ENCODE measurements around the gene SNTG2. TPM values are rescaled to one million over a fixed set of nuclear protein-coding genes. Genes with fewer than 3 reads are reported as not detected.

Gene SNTG2
- total RNA-seq, 1 donor from 2014 or later: 0.47 TPM

DNA sequence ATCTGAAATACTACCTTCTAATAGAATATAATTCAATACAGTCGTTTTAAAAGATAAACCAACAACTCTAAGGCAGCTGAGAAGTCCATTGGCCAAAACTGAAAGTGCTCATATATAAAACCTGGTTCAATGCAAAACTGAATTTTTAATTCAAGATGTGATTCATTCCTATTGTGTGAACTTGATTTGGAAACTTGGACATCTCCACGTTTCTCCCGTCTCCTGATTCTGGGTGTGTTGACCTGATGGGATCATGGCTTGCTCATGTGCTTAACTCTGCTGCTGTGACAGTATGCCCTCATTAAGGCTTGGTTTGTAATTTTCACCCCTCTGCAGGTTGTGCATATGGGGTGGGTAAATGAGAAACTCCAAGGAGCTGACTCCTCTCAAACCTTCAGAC, 296.3 kb downstream of the SNTG2 start:
- TF ChIP-seq, protein P1, sequence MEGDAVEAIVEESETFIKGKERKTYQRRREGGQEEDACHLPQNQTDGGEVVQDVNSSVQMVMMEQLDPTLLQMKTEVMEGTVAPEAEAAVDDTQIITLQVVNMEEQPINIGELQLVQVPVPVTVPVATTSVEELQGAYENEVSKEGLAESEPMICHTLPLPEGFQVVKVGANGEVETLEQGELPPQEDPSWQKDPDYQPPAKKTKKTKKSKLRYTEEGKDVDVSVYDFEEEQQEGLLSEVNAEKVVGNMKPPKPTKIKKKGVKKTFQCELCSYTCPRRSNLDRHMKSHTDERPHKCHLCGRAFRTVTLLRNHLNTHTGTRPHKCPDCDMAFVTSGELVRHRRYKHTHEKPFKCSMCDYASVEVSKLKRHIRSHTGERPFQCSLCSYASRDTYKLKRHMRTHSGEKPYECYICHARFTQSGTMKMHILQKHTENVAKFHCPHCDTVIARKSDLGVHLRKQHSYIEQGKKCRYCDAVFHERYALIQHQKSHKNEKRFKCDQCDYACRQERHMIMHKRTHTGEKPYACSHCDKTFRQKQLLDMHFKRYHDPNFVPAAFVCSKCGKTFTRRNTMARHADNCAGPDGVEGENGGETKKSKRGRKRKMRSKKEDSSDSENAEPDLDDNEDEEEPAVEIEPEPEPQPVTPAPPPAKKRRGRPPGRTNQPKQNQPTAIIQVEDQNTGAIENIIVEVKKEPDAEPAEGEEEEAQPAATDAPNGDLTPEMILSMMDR (conservative IDR thresholded peaks at IDR 0.05): no peak
- no peak for DNase-seq (ENCODE audit: low read depth, low spot score)
- Mint-ChIP-seq H3K9me3 (no peaks in the 10 kb centered on the region), H3K4me1 (peaks cover 4% of the 10 kb centered on the region), H3K27me3 (ENCODE audit: low read depth) (peaks cover 14% of the 10 kb centered on the region), H3K36me3 (ENCODE audit: low read depth) (no peaks in the 10 kb centered on the region), H3K4me3 (no peak overlapping the region), H3K27ac (ENCODE audit: unreplicated experiment) (no peak overlapping the region)

DNA sequence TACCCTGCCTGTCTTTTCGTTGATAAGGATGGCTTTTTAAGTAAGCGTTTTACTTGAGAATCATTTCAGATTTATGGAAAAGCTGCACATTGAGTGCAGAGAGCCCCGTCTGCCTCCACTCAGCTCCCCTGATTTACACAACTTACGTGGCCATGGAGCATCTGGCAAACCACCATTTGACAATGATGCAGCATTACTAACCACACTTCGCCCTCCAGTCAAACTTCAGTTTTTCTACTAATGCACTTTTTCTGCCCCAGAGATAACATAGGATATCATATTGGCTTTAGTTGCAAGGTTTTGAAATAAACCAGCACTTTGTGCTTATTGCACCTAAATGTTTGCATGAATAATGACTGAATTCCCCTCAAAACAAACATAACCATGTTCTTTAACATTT, 297.5 kb downstream of the SNTG2 start:
- Mint-ChIP-seq H3K36me3 (ENCODE audit: low read depth) (no peaks in the 10 kb centered on the region), H3K27me3 (ENCODE audit: low read depth) (peaks cover 14% of the 10 kb centered on the region), H3K27ac (ENCODE audit: unreplicated experiment) (no peak overlapping the region), H3K4me1 (peaks cover 4% of the 10 kb centered on the region), H3K9me3 (no peaks in the 10 kb centered on the region), H3K4me3 (no peak overlapping the region)
- DNase-seq (ENCODE audit: low read depth, low spot score): no peak
- TF ChIP-seq, protein P1 (conservative IDR thresholded peaks at IDR 0.05): no peak

DNA sequence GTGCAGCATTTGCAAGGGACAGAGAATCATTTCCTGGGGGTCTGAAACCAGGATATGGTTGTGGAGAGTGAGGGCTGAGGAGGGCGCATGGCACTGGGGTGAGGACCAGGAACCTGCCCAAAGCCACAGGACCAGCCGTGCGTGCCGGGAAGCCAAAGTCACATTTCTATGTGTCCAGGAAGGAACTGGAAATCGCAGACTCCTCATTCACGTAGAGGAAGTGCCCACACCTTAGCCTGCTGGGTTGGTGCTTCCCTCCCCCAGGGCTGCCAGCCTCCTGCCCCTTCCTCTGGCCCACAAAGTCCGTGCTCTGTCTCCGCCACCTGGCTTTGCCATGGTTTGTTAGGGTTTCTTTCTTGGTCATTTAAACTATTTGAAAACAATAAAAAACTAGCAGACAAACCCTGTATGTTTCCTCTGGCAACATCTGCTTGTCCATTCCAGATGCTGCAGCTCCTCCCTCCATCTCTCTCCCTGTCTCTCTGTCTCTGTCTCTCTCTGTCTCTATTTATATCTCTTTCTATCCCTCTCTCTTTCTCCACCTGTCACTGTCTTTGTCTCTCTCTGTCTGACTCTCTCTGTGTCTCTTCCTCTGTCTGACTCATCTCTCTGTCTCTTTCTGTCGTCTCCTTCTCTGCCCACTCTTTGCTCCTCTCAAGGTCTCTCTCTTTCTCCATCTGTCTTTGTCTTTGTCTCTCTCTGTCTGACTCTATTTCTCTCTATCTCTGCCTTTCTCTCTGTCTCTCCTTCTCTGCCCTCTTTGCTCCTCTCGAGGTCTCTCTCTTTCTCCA, 299.4 kb downstream of the SNTG2 start:
- TF ChIP-seq, protein P1 (conservative IDR thresholded peaks at IDR 0.05): no peak
- peaks cover 4% of the 10 kb centered on the region for H3K4me1 Mint-ChIP-seq
- peak overlapping the region; percentile 52 for H3K27ac Mint-ChIP-seq (ENCODE audit: unreplicated experiment)

DNA sequence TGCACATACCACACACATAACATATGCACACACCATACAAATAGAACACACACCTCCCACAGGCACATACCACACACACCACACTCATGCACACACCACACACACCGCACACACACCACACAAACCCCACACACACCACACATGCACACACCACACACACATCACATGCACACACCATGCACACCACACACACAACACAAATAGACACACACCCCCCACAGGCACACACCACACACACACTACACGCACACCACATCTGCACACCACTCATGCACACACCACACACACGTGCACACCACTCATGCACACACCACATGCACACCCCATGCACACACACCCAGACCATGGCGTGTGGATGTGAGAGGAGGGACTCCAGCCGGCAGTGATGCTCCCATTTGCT, 300.9 kb downstream of the SNTG2 start:
- Mint-ChIP-seq H3K27me3 (ENCODE audit: low read depth) (peaks cover 14% of the 10 kb centered on the region), H3K9me3 (no peaks in the 10 kb centered on the region), H3K36me3 (ENCODE audit: low read depth) (no peaks in the 10 kb centered on the region), H3K4me1 (peaks cover 4% of the 10 kb centered on the region), H3K4me3 (no peak overlapping the region), H3K27ac (ENCODE audit: unreplicated experiment) (no peak overlapping the region)
- DNase-seq (ENCODE audit: low read depth, low spot score): no peak
- TF ChIP-seq, protein P1 (conservative IDR thresholded peaks at IDR 0.05): no peak

More for the DNA sequence above, 299.4 kb downstream of the SNTG2 start:
- Mint-ChIP-seq H3K9me3 (no peaks in the 10 kb centered on the region), H3K4me3 (no peak overlapping the region), H3K27me3 (ENCODE audit: low read depth) (peaks cover 14% of the 10 kb centered on the region), H3K36me3 (ENCODE audit: low read depth) (no peaks in the 10 kb centered on the region)
- DNase-seq (ENCODE audit: low read depth, low spot score): no peak

DNA sequence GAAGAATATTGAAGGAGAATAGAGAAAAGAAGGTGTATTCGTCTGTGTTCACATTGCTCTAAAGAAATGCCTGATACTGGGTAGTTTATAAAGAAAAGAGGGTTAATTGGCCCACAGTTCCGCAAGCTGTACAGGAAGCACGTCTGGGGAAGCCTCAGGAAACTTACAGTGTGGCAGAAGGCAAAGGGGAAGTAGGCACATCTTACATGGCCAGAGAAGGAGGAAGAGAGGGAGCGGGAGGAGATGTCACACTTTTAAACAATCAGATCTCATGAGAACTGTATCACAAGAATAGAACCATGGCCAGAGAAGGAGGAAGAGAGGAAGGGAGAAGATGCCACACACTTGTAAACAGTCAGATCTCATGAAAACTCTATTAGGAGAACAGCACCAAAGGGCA, 303.0 kb downstream of the SNTG2 start:
- no peaks in the 10 kb centered on the region for H3K36me3 Mint-ChIP-seq (ENCODE audit: low read depth)
- TF ChIP-seq, protein P1 (conservative IDR thresholded peaks at IDR 0.05): no peak
- H3K27me3 Mint-ChIP-seq (ENCODE audit: low read depth): peaks cover 11% of the 10 kb centered on the region
- DNase-seq (ENCODE audit: low read depth, low spot score): no peak
- H3K4me3 Mint-ChIP-seq: no peak overlapping the region
- H3K4me1 Mint-ChIP-seq: peaks cover 4% of the 10 kb centered on the region
- no peaks in the 10 kb centered on the region for H3K9me3 Mint-ChIP-seq
- no peak overlapping the region for H3K27ac Mint-ChIP-seq (ENCODE audit: unreplicated experiment)
